Left forelimb (tissue), 1 donor: Measurements from ENCODE around the gene CCDC70.
"Not testable (repeated sequence)": the region's sequence is repeated elsewhere in the genome, so short reads cannot be mapped to it uniquely, and the experiment has no call there.

ENCODE experiments used
- DNase-seq: peaks from one replicate; pipeline ENCODE4 v3.0.0-alpha.2; 2018; ENCODE audit warnings: low spot score

The CCDC70 gene

DNA sequence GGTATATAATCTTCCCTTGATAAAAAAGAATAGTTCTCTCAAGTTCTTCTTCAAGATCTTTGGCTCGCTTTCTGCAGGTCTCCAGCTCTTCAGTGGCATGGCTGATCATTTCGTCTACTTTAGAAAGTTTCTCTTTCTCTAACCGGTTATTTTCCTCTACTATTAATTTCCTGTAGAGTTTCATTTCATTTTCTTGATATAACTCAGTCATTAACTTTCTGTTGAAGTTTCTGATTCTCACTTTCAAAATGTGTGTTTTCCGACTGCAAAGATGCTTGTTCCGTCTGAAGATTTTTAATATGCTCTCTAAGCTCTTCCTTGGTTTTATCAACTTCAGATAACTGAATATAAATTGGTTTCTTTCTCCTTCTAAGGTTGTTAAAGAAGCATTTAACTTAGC is 47.5 kb downstream of the CCDC70 start:
- DNase-seq: not testable (repeated sequence)

DNA sequence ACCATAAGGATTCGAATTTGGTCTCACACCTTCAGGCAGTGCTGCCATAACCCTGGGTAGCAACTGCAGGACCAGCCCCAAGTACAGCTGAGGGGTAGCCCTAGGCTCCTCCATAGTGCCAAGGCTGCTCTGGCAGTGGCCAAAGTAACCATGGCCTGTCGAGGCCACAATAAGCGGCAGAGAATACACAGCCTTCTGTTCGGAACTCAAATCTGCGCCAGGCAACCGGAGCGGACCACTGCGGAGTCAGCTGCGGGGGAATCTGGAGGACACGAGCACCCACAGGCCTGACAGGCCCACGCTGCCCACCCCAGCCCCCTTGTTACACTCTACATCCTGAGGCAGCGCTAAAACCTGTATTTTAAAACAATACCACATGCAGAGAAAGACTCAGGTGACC is 48.7 kb downstream of the CCDC70 start:
- no peak for DNase-seq

- no peak for DNase-seq
Observed at GRCh38 chr13:51912091-51912490, 50.3 kb downstream of the CCDC70 start.

- DNase-seq: no peak
Observed at GRCh38 chr13:51912511-51913225, 50.9 kb downstream of the CCDC70 start.

DNA sequence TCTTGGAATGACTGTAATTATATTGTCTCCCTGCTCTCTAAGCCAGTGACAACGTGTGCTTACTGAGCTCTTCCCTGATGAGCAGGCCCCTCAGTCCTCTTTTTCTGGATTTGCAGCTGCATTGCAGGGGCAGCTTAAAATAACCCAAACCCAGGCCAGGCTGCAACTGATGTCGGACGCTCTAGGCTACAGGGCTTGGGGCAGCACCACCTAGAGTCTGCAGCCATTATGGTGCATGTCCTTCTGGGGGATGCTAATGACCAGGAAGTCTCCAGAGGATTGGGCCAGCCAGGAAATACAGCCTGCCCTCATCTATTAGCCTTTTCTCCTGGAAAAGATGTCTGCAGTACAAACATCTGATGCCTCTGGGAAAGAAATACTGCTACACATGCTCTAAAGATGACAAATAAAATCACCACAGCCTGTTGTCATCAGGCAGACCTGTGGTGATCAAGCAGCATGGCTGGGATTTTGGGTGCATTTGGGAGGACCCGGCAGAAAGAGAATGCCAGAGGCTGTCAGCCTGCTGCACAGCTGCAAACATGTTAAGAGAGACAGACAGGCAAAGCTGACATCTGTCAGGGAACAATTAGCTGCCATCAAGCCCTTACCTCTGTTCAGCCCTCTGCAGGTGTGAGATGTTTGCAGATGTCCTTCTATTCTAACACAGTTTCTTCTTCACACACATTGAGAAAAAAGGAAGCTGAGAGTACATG is 51.8 kb downstream of the CCDC70 start:
- DNase-seq: no peak

- DNase-seq: no peak
Observed at GRCh38 chr13:51914137-51914493, 52.3 kb downstream of the CCDC70 start.
